C4-2B (cell line): ENCODE results near the gene GLT1D1.
"Not testable (repeated sequence)": the region's sequence is repeated elsewhere in the genome, so short reads cannot be mapped to it uniquely, and the experiment has no call there.

ENCODE experiments used
- H3K27ac ChIP-seq: fragments of 450-650 bp; 2 replicates; pipeline ENCODE4 v1.5.1; 2017
- ZFX ChIP-seq: fragments of 450-650 bp; IDR thresholded peaks from 2 replicates; pipeline ENCODE4 v1.6.1; 2017
- TF ChIP-seq, protein P1 (sequence below): fragments of 450-650 bp; conservative IDR thresholded peaks from 2 replicates; pipeline ENCODE4 v1.5.1; 2017; ENCODE audit warnings: mild to moderate bottlenecking

The GLT1D1 gene

DNA sequence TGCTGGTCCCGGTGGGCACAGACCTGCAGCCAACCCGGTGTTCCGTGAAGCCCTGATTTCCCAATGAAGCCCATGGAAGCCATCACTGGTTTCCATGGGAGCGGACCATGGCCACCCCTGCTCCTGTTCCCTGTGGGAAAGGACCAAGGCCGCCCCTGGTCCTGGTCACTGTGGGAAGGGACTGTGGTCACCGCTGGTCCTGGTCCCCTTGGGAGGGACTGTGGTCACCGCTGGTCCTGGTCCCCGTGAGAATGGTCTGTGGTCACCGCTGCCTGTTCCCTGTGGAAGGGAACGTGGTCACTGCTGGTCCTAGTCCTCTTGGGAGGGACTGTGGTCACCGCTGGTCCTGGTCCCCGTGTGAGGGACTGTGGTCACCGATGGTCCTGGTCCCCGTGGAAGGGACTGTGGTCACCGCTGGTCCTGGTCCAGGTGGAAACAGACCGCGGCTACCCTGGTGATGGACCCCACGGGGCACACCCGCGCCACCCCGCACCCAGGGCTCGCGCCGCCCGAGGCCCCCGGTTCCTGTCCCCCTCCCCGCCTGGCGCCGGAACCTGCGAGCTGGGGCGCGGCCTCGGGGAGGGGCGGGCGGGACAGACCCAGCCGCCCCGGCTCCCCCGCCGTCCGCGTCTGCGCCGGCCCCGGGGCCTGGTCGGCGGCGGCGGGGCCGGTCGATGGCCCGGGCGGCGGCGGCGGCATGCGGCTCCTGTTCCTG, at the start of gene GLT1D1:
GLT1D1 (plus strand) TSS at position 594 of the 715 bp plus-strand sequence; CDS start at position 698, 104 bp downstream.
- no peak for TF ChIP-seq ZFX
- TF ChIP-seq, protein P1, sequence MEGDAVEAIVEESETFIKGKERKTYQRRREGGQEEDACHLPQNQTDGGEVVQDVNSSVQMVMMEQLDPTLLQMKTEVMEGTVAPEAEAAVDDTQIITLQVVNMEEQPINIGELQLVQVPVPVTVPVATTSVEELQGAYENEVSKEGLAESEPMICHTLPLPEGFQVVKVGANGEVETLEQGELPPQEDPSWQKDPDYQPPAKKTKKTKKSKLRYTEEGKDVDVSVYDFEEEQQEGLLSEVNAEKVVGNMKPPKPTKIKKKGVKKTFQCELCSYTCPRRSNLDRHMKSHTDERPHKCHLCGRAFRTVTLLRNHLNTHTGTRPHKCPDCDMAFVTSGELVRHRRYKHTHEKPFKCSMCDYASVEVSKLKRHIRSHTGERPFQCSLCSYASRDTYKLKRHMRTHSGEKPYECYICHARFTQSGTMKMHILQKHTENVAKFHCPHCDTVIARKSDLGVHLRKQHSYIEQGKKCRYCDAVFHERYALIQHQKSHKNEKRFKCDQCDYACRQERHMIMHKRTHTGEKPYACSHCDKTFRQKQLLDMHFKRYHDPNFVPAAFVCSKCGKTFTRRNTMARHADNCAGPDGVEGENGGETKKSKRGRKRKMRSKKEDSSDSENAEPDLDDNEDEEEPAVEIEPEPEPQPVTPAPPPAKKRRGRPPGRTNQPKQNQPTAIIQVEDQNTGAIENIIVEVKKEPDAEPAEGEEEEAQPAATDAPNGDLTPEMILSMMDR: no peak
- no peak within 1 kb of the TSS for H3K27ac ChIP-seq

DNA sequence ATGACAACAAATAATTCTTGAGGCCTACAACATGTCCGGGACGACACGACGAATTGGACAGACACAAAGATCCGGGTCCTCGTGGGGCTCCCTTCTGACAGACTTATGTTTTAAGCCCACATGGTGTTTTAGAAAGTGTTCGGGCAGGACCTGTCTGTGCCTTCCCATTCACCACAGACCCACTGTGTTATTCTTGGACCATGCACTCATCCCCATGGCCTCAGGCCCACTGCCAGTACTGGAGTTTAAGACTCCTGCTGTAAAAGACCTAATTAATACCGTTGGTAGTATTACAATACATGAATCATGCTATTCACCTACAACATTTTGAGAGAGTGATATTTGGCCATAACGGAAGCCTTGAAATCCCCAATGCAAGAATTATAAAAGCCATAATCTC, 49.5 kb upstream of the GLT1D1 start:
- TF ChIP-seq, protein P1: no peak
- TF ChIP-seq ZFX: no peak
- H3K27ac ChIP-seq: no peak overlapping the region

DNA sequence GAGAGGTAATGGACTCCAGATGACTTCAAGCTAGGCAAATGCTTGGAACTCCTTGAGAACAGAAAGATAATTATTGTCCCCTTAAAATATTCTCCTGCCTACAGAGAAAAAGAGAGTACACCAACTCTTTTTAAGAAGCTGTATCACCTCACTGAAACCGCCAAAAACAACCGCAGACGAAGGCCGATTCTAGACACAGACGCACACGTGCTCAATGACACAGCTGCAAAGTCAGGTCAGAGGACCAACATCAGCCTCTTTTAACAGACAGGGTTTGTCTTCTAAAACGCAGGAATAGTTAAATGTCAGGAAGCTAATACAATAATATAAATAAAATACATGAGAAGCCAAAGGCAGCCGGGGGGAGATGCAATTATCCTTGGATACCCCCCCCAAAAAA, 48.5 kb upstream of the GLT1D1 start:
- no peak for TF ChIP-seq ZFX
- TF ChIP-seq, protein P1: no peak
- no peak overlapping the region for H3K27ac ChIP-seq

DNA sequence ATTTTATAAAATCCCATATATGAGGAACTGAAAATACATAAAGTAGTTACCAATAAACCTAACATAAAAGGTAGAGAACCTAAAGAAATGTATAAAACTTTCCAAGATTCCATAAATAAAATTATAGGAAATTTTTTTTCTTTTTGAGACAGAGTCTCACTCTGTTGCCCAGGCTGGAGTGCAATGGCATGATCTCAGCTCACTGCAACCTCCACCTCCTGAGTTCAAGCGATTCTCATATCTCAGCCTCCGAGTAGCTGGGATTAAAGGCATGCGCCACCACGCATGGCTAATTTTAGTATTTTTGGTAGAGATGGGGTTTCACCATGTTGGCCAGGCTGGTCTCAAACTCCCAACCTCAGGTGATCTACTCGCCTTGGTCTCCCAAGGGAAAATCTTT, 47.9 kb upstream of the GLT1D1 start:
- H3K27ac ChIP-seq: not testable (repeated sequence)

DNA sequence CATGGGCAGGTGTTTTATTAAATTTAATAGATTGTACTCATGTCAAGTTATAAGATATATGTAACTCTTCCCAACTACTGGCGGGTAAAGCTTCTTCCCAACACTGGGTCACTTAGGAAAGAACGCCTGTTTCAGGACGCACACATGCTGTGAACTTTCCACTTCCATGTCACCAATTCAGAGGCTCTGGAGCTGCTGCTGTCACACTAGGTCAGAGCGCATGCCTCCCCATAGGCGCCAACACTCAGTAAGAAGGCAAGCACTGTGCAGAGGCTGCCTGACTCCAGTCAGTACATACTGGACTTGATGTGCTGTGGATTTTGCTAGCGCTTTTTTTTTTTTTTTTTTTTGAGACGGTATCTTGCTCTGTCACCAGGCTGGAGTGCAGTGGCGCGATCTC, 46.7 kb upstream of the GLT1D1 start:
- TF ChIP-seq, protein P1: no peak
- TF ChIP-seq ZFX: no peak
- H3K27ac ChIP-seq: no peak overlapping the region

DNA sequence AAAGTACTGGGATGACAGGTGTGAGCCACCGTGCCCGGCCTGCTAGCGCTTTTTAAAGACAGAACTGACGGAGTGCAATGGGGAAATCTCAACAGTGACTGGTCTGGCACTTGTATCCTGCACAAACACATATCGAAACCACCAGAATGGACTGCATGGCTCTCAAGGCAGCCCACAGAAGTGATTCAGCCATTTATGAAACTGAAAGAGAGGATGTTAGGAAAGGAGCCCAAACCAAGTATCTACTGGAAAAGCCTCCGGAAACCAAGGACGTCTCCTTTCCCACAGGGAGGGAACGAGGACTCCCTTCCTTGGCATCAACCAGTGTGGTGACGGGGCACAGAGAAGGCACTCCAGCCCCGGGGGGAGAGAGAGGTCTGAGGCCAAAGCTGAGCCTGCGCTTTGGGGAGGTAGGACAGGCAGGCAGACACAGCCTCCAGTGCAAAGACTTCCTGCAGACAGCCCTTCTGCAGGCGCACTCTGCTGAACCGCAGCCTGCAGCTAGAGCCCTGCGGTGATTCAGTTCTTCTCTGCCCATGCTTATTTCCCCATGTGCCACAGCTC, 46.0 kb upstream of the GLT1D1 start:
- H3K27ac ChIP-seq: no peak overlapping the region

DNA sequence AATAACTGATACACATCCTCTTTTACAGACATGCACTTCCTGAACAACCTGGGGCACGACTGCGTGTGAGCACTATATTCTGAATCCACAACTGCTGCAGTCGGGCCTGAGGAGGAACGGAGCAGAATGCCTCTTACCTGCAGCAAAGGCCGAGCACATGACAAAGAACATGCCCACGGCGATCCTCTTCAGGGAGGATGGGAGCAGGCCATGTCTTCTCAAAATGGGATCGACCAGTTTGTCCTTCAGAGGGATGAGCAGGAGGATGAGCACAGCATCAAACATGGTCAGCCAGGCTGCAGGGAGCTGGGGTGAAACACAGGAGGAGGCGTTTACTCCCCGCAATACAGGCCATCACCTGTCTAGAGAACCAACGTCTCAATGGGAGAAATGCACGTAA, 44.6 kb upstream of the GLT1D1 start:
- no peak overlapping the region for H3K27ac ChIP-seq
- TF ChIP-seq, protein P1: no peak
- no peak for TF ChIP-seq ZFX

More for the DNA sequence above, 46.0 kb upstream of the GLT1D1 start:
- TF ChIP-seq, protein P1: no peak
- TF ChIP-seq ZFX: no peak
